Endothelial cell (in vitro differentiated cells): ENCODE measurements around the gene NFIB. TPM values are rescaled to one million over a fixed set of nuclear protein-coding genes. Genes with fewer than 3 reads are reported as not detected.

Experiments
- DNase-seq: peaks from one replicate; pipeline ENCODE4 v3.0.0; 2021; ENCODE audit warnings: low spot score
- H3K27ac Mint-ChIP-seq: one replicate; pipeline ENCODE4 v1.8.0; 2021; ENCODE audit warnings: mixed read lengths, inconsistent platforms; ENCODE audit not compliant: unreplicated experiment
- H3K27me3 Mint-ChIP-seq: one replicate; pipeline ENCODE4 v1.8.0; 2021; ENCODE audit warnings: mild to moderate bottlenecking, moderate library complexity, mixed read lengths, inconsistent platforms; ENCODE audit not compliant: unreplicated experiment
- H3K36me3 Mint-ChIP-seq: one replicate; pipeline ENCODE4 v1.8.0; 2021; ENCODE audit warnings: mild to moderate bottlenecking, low read depth, mixed read lengths, inconsistent platforms; ENCODE audit not compliant: unreplicated experiment
- H3K4me1 Mint-ChIP-seq: one replicate; pipeline ENCODE4 v1.8.0; 2021; ENCODE audit warnings: mild to moderate bottlenecking, mixed read lengths, inconsistent platforms; ENCODE audit not compliant: unreplicated experiment
- H3K4me3 Mint-ChIP-seq: one replicate; pipeline ENCODE4 v1.8.0; 2021; ENCODE audit warnings: mild to moderate bottlenecking, mixed read lengths, inconsistent platforms; ENCODE audit not compliant: unreplicated experiment
- H3K9me3 Mint-ChIP-seq: one replicate; pipeline ENCODE4 v1.8.0; 2021; ENCODE audit warnings: mixed read lengths, inconsistent platforms; ENCODE audit not compliant: unreplicated experiment
- total RNA-seq: library from RNA; stranded (reverse); fragmentation: NEBNext Ultra II Directional; extraction: Animal tissue kit (Norgen Biotek cat#: 25700); gene quantifications from one replicate; pipeline ENCODE4 v1.2.1, GENCODE V29; 2021; ENCODE audit not compliant: unreplicated experiment
- TF ChIP-seq, protein P1 (sequence below): fragments of 200-600 bp; sonication (generic); IDR thresholded peaks from one replicate; pipeline ENCODE4 v1.5.0; 2021; ENCODE audit warnings: antibody characterized with exemption; ENCODE audit not compliant: unreplicated experiment

NFIB gene
- total RNA-seq, 1 donor from 2014 or later = 120 TPM

GRCh38 chr9:14354201-14354600, 40.3 kb upstream of the NFIB start:
- DNase-seq = no peak
- no peaks in the 10 kb centered on the region for H3K9me3 Mint-ChIP-seq
- H3K27ac Mint-ChIP-seq = no peak overlapping the region
- H3K27me3 Mint-ChIP-seq = peaks cover 6% of the 10 kb centered on the region
- no peak overlapping the region for H3K4me3 Mint-ChIP-seq
- peaks cover 26% of the 10 kb centered on the region for H3K36me3 Mint-ChIP-seq
- H3K4me1 Mint-ChIP-seq = peaks cover 53% of the 10 kb centered on the region
- TF ChIP-seq, protein P1, sequence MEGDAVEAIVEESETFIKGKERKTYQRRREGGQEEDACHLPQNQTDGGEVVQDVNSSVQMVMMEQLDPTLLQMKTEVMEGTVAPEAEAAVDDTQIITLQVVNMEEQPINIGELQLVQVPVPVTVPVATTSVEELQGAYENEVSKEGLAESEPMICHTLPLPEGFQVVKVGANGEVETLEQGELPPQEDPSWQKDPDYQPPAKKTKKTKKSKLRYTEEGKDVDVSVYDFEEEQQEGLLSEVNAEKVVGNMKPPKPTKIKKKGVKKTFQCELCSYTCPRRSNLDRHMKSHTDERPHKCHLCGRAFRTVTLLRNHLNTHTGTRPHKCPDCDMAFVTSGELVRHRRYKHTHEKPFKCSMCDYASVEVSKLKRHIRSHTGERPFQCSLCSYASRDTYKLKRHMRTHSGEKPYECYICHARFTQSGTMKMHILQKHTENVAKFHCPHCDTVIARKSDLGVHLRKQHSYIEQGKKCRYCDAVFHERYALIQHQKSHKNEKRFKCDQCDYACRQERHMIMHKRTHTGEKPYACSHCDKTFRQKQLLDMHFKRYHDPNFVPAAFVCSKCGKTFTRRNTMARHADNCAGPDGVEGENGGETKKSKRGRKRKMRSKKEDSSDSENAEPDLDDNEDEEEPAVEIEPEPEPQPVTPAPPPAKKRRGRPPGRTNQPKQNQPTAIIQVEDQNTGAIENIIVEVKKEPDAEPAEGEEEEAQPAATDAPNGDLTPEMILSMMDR = no peak

DNA sequence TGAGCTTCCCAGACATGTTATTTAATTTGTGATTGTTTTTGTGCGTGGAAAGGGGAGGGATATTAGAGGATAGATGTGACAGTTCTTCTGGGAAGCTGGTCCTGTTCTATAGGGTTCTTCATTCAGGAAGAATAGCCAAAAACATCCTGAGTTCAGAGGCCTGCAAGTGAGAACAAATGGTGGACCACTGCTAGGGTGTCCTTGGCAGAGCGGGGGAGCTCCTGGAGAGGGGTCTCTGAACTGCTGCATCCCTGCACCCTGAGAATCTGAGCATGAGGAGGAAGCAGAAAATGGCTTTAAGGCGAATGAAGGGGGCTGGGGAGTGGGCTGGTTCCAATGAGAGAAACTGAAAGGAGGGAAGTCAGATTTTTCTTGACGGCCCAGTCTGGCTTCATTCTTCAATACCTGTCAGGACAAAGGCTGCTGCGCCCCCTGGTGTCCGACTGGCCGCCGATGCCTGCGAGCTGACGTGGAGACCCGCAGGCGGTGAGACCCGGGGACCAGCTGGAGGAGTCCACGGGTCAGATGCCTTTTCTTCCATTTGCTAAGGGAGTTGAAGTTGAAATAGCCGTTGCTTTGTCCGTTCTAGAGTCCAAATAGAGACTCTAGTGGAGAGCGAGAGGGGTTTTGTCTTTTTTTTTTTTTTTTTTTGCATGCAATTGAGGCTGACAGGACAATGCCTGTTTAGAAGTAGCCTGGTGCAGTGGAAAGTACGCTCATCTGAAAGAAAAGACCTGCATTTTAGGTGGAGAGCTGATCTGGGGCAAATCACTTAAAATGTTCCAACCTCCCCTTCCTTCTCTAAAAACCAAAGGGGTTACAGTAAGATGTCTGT, 39.5 kb upstream of the NFIB start:
- Mint-ChIP-seq H3K36me3 (peaks cover 19% of the 10 kb centered on the region), H3K27ac (peak overlapping the region; percentile 2), H3K4me1 (peaks cover 57% of the 10 kb centered on the region), H3K27me3 (peaks cover 9% of the 10 kb centered on the region), H3K4me3 (peak overlapping the region; percentile 59), H3K9me3 (no peaks in the 10 kb centered on the region)
- DNase-seq = peak; percentile 98
- TF ChIP-seq, protein P1 = peak; percentile 94

- DNase-seq = no peak
- H3K27me3 Mint-ChIP-seq = peaks cover 12% of the 10 kb centered on the region
- H3K27ac Mint-ChIP-seq = peak overlapping the region; percentile 2
- no peaks in the 10 kb centered on the region for H3K9me3 Mint-ChIP-seq
- peak overlapping the region; percentile 32 for H3K4me3 Mint-ChIP-seq
- H3K36me3 Mint-ChIP-seq = peaks cover 21% of the 10 kb centered on the region
- H3K4me1 Mint-ChIP-seq = peaks cover 61% of the 10 kb centered on the region
- TF ChIP-seq, protein P1 = no peak
These were observed 38.6 kb upstream of the NFIB start for GRCh38 chr9:14352503-14352902.

- H3K27ac Mint-ChIP-seq = peak overlapping the region; percentile 58
- peaks cover 65% of the 10 kb centered on the region for H3K4me1 Mint-ChIP-seq
- TF ChIP-seq, protein P1 = no peak
- no peak for DNase-seq
- peak overlapping the region; percentile 57 for H3K4me3 Mint-ChIP-seq
- H3K36me3 Mint-ChIP-seq = peaks cover 21% of the 10 kb centered on the region
- H3K9me3 Mint-ChIP-seq = no peaks in the 10 kb centered on the region
- peaks cover 22% of the 10 kb centered on the region for H3K27me3 Mint-ChIP-seq
These were observed 37.4 kb upstream of the NFIB start for GRCh38 chr9:14351221-14351836.

GRCh38 chr9:14350754-14351153, 36.8 kb upstream of the NFIB start:
- TF ChIP-seq, protein P1 = no peak
- Mint-ChIP-seq H3K9me3 (no peaks in the 10 kb centered on the region), H3K36me3 (peaks cover 21% of the 10 kb centered on the region), H3K27ac (peak overlapping the region; percentile 50), H3K4me3 (peak overlapping the region; percentile 74), H3K4me1 (peaks cover 67% of the 10 kb centered on the region), H3K27me3 (peaks cover 26% of the 10 kb centered on the region)
- DNase-seq = no peak
